NCI-H128 (cell line): Measurements from ENCODE around the gene HPGD.
"Not testable (repeated sequence)": the region's sequence is repeated elsewhere in the genome, so short reads cannot be mapped to it uniquely, and the experiment has no call there.

Experiments used
- DNase-seq: peaks from one replicate; lab custom pipeline; 2025; ENCODE audit not compliant: unreplicated experiment; lab: John Stamatoyannopoulos, UW

The HPGD gene

GRCh38 chr4:174528226-174528625 lies 5.9 kb upstream of the HPGD start:
- no peak for DNase-seq

GRCh38 chr4:174526731-174527130 lies 4.4 kb upstream of the HPGD start:
- no peak for DNase-seq

DNA sequence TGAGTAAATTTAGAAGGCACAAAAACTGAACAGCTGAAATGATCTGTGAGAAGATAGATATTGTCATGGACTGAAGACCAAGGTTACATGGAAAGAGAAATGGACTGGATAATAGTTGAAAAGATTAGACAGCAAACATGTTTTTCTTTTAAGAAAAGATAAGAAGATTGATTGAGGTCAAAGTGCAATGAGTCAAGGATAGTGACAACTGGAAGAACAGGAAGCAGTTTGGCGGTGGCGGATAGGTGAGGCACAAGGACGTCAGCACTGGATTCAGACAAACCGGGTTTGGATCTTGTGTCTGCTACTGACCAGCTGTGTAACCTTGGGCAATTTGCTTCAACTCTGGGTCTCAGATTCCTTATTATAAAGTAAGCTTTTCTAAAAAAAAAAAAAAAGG lies 2.0 kb upstream of the HPGD start:
- no peak for DNase-seq

GRCh38 chr4:174523025-174523693 lies 871 bp upstream of the HPGD start:
- DNase-seq, result no peak

DNA sequence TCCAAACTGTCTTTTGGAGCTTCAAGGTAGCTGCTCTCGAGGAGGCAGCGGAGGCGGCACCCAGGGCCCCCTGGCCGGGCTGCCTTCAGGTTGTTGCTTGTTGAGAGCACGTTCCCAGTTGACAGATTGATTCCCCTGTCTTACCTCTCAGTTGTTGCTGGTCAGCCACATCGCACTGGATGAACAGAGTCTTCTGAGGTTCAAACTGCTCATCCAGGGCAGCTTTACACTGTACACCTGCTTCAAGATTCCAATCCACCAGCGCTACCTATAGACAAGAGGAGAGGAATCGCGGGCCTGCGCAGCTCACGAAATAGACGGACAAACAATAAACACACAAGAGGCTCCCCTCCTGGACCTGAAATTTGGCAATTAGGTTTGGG lies 497 bp downstream of the HPGD start:
- DNase-seq, result no peak

GRCh38 chr4:174520660-174521059 lies 1.6 kb downstream of the HPGD start:
- DNase-seq, result no peak

DNA sequence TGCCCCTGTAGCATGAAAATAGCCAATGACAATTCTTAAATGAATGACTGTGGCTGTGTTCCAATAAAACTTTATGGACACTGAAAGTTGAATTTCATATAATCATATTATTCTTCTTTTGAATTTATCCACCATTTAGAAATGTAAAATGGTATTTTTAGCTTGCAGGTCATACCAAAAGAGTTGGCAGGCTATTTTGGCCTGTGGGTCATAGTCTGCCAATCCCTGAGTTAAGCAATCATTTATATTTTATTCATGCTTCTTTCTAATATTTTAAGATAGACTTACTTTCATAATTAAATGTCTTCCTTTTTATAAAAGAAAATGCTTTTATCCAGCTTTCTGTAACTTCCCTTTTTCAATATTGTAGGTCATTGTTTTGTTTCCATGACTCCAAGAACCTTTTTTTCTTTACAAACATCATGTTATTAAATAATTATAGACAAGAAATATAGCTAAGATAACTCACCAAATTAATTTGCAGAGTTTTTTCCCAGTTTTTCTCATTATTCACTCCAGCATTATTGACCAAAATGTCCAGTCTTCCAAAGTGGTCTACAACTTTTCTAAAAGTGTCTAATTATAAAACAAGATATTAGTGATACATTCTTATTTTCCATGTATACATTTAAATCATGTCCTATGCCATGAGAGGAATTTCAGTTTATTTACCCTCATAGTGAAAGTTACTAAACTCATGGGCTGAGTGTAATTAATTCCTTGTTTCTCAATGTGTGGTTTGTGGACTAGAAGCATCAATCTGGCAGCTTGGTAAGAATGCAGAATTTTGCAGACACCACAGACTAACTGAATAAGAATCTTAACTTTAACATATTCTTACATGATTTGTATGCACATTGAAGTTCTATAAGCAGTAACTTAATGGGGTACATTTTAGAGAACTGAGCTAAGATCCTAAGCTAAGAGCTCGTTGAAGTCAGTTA lies 4.5 kb downstream of the HPGD start:
- no peak for DNase-seq

DNA sequence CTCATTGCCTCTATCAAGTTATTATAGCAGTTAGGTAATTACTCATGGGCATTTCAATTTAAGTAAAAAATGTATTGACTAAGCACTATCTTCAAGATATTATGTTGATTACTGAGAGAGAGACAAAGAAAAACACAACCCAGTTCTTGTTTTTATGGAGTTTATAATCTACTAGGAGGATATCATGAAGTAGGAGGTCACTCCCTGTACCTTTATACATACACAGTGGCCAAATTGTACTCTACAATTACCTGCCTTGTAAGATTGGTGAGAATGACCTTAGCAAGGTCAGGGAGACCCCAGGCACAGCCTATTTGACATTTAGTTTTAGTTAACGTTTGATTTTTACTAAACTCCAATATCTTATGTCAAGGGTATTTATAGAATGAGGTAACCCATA lies 5.5 kb downstream of the HPGD start:
- no peak for DNase-seq

GRCh38 chr4:174516345-174516744 lies 5.9 kb downstream of the HPGD start:
- no peak for DNase-seq

DNA sequence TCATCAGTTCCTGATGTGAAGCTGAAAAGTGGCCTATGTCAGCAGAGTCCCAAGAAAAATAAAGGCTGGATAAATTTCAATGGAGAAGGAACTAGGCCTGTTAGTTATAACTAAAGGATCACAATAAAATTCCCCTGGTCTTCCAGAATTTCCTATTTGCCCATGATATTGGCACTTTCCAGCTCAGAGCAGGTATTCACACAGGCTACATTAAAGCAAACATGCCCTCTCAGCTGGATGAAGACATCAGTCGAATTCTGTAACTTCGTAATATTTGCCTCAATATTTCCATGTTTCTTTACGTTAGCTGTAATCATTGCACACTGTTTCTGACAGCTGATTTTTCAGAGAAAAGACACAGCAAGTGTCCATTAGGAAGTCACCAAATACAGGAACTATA lies 9.5 kb downstream of the HPGD start:
- DNase-seq, result no peak

- DNase-seq, result no peak
These were observed 16.4 kb downstream of the HPGD start for GRCh38 chr4:174505892-174506291.

GRCh38 chr4:174505007-174505406 lies 17.3 kb downstream of the HPGD start:
- DNase-seq, result no peak

- DNase-seq, result no peak
These were observed 19.1 kb downstream of the HPGD start for GRCh38 chr4:174503079-174503715.

GRCh38 chr4:174496631-174497432 lies 25.5 kb downstream of the HPGD start:
- no peak for DNase-seq

DNA sequence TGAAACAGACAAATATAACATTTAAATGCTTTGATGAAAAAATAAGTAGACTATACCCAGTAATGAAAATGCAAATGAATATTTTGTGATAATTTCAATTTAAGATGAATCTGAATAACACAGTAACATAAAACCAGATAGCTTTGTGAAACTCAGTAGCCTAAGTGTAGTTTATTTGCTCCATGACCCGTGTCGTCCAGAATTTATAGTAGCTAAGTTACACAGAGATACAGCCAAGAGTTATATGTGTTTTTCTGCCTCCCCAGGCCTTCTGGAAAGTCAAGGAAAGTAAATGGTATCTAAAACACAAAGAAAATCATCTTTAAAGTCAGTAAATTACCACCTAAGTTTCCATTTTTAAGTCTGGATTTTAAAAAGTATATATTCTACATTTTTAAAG lies 26.7 kb downstream of the HPGD start:
- DNase-seq, result no peak

GRCh38 chr4:174494726-174495125 lies 27.6 kb downstream of the HPGD start:
- no peak for DNase-seq

GRCh38 chr4:174494146-174494545 lies 28.1 kb downstream of the HPGD start:
- DNase-seq, result no peak

- DNase-seq, result no peak
These were observed 31.8 kb downstream of the HPGD start for GRCh38 chr4:174490451-174490961.

- DNase-seq, result not testable (repeated sequence)
These were observed 33.9 kb downstream of the HPGD start for GRCh38 chr4:174488368-174488767.

GRCh38 chr4:174485025-174485424 lies 37.3 kb downstream of the HPGD start:
- no peak for DNase-seq

GRCh38 chr4:174483792-174484191 lies 38.5 kb downstream of the HPGD start:
- no peak for DNase-seq
